Suprapubic skin (tissue), 3 donors: ENCODE results near the gene FAM200C.

Experiments
- POLR2A ChIP-seq, 2 donors: fragments of 450-650 bp; IDR thresholded peaks; one replicate each; pipeline ENCODE4 v1.6.1; 2017; ENCODE audit warnings: antibody characterized with exemption in 2 of 2, mild to moderate bottlenecking in 2 of 2, moderate library complexity in 2 of 2
- TF ChIP-seq, protein P1 (sequence below), 2 donors: fragments of 200-600 bp in 1 of 2; fragments of 450-650 bp in 1 of 2; sonication (generic) in 1 of 2; IDR thresholded peaks; one replicate each; pipeline ENCODE4 v1.5.1; 2016 to 2019; ENCODE audit warnings: antibody characterized with exemption in 2 of 2, mild to moderate bottlenecking in 1 of 2, moderate library complexity in 1 of 2

GRCh38 chr5:160449458-160449857 lies 49.6 kb upstream of the FAM200C start:
- TF ChIP-seq, protein P1, sequence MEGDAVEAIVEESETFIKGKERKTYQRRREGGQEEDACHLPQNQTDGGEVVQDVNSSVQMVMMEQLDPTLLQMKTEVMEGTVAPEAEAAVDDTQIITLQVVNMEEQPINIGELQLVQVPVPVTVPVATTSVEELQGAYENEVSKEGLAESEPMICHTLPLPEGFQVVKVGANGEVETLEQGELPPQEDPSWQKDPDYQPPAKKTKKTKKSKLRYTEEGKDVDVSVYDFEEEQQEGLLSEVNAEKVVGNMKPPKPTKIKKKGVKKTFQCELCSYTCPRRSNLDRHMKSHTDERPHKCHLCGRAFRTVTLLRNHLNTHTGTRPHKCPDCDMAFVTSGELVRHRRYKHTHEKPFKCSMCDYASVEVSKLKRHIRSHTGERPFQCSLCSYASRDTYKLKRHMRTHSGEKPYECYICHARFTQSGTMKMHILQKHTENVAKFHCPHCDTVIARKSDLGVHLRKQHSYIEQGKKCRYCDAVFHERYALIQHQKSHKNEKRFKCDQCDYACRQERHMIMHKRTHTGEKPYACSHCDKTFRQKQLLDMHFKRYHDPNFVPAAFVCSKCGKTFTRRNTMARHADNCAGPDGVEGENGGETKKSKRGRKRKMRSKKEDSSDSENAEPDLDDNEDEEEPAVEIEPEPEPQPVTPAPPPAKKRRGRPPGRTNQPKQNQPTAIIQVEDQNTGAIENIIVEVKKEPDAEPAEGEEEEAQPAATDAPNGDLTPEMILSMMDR (IDR thresholded peaks at IDR 0.05) = no peak
- TF ChIP-seq POLR2A (IDR thresholded peaks at IDR 0.05) = no peak
